ENCODE data around the gene NPTX1. TPM values are rescaled to one million over a fixed set of nuclear protein-coding genes. Genes with fewer than 3 reads are reported as not detected.

Gene NPTX1
- total and polyA plus RNA-seq, 7 donors = 0.25 to 1.3 (median 0.67) TPM

- Histone ChIP-seq H3K27me3 (ENCODE audit: insufficient read depth in 3 of 3, low read length in 2 of 3) (peaks cover 0 to 40% (median 13%) of the 10 kb centered on the region in 3 donors), H3K36me3 (ENCODE audit: insufficient read depth in 1 of 2, low read depth in 1 of 2) (no peaks in the 10 kb centered on the region), H3K4me3 (no peak overlapping the region), H3K9me3 (no peaks in the 10 kb centered on the region), H3K27ac (no peak overlapping the region), H3K4me1 (no peaks in the 10 kb centered on the region)
- no peak for ATAC-seq
- WGBS, 3 donors = 52 to 57% (median 56%) methylated on average over 10 of the region's 10 CpGs
- DNase-seq = no peak
- intact Hi-C loops (cut with DNase I) = no loop called here
- no peak for TF ChIP-seq CTCF (IDR thresholded peaks at IDR 0.05)
Measured at GRCh38 chr17:80485846-80486245, 9.4 kb upstream of the NPTX1 start.

- Histone ChIP-seq H3K4me1 (peaks cover 2% of the 10 kb centered on the region), H3K27me3 (ENCODE audit: insufficient read depth in 3 of 3, low read length in 2 of 3) (peaks cover 0 to 61% (median 23%) of the 10 kb centered on the region in 3 donors), H3K9me3 (no peaks in the 10 kb centered on the region), H3K27ac (no peak overlapping the region), H3K4me3 (no peak overlapping the region), H3K36me3 (ENCODE audit: insufficient read depth in 1 of 2, low read depth in 1 of 2) (no peaks in the 10 kb centered on the region)
- ATAC-seq (no peak), DNase-seq (no peak)
- WGBS, 3 donors = 61 to 72% (median 65%) methylated on average over 16 of the region's 16 CpGs
- no peak for TF ChIP-seq CTCF (IDR thresholded peaks at IDR 0.05)
- intact Hi-C loops (cut with DNase I) = no loop called here
Measured at GRCh38 chr17:80482555-80483308, 6.3 kb upstream of the NPTX1 start.

GRCh38 chr17:80482058-80482318 lies 5.6 kb upstream of the NPTX1 start:
- Histone ChIP-seq H3K36me3 (ENCODE audit: insufficient read depth in 1 of 2, low read depth in 1 of 2) (no peaks in the 10 kb centered on the region), H3K4me3 (no peak overlapping the region), H3K27ac (no peak overlapping the region), H3K4me1 (peaks cover 9% of the 10 kb centered on the region), H3K9me3 (no peaks in the 10 kb centered on the region), H3K27me3 (ENCODE audit: insufficient read depth in 3 of 3, low read length in 2 of 3) (peaks cover 0 to 62% (median 25%) of the 10 kb centered on the region in 3 donors)
- ATAC-seq (no peak), DNase-seq (no peak)
- no peak for TF ChIP-seq CTCF (IDR thresholded peaks at IDR 0.05)
- intact Hi-C loops (cut with DNase I) = no loop called here
- 58 to 70% (median 62%) methylated on average over 3 to 4 of the region's 4 CpGs for WGBS, 3 donors

GRCh38 chr17:80481284-80482057 lies 5.1 kb upstream of the NPTX1 start:
- DNase-seq = no peak
- intact Hi-C loops (cut with DNase I) = no loop called here
- Histone ChIP-seq H3K27me3 (ENCODE audit: insufficient read depth in 3 of 3, low read length in 2 of 3) (peaks cover 0 to 62% (median 28%) of the 10 kb centered on the region in 3 donors), H3K36me3 (ENCODE audit: insufficient read depth in 1 of 2, low read depth in 1 of 2) (no peaks in the 10 kb centered on the region), H3K9me3 (no peaks in the 10 kb centered on the region), H3K27ac (no peak overlapping the region), H3K4me1 (peaks cover 12% of the 10 kb centered on the region), H3K4me3 (no peak overlapping the region)
- TF ChIP-seq CTCF (IDR thresholded peaks at IDR 0.05) = no peak
- no peak for ATAC-seq
- WGBS, 3 donors = 45 to 60% (median 52%) methylated on average over 18 to 21 of the region's 21 CpGs

All from psoas muscle (tissue), 8 donors.